ENCODE measurements around the gene PLCH1. TPM values are rescaled to one million over a fixed set of nuclear protein-coding genes. Genes with fewer than 3 reads are reported as not detected.

Gene PLCH1
- total RNA-seq, 1 experiment from 2014 or later, result 13.4 TPM

- Mint-ChIP-seq H3K36me3 (ENCODE audit: insufficient read depth, unreplicated experiment) (no peaks in the 10 kb centered on the region), H3K9me3 (ENCODE audit: low read depth, unreplicated experiment) (peaks cover 8% of the 10 kb centered on the region), H3K4me1 (ENCODE audit: low read depth, unreplicated experiment) (no peaks in the 10 kb centered on the region), H3K27ac (ENCODE audit: unreplicated experiment) (no peak overlapping the region), H3K27me3 (ENCODE audit: unreplicated experiment) (no peaks in the 10 kb centered on the region), H3K4me3 (ENCODE audit: low read depth, unreplicated experiment) (no peak overlapping the region)
- no peak for TF ChIP-seq CTCF (IDR thresholded peaks at IDR 0.05; ENCODE audit: unreplicated experiment)
- CTCF ChIA-PET, result interaction anchor here (0.6 to 1.2 kb wide), 2 partner anchors 166 to 278 kb away, joined by 3 to 4 read pairs; no protein-coding TSS in a partner anchor
- intact Hi-C loops (cut with micrococcal nuclease; ENCODE audit: unreplicated experiment), result no loop called here
- no TSS peak for BruUV-seq (replicated peaks)
- no peak for DNase-seq
Measured at GRCh38 chr3:155423526-155424322, 321.1 kb downstream of the PLCH1 start.

- TF ChIP-seq CTCF (IDR thresholded peaks at IDR 0.05; ENCODE audit: unreplicated experiment), result no peak
- no peak for DNase-seq
- Mint-ChIP-seq H3K4me1 (ENCODE audit: low read depth, unreplicated experiment) (peaks cover 13% of the 10 kb centered on the region), H3K4me3 (ENCODE audit: low read depth, unreplicated experiment) (no peak overlapping the region), H3K27me3 (ENCODE audit: unreplicated experiment) (no peaks in the 10 kb centered on the region), H3K36me3 (ENCODE audit: insufficient read depth, unreplicated experiment) (no peaks in the 10 kb centered on the region), H3K9me3 (ENCODE audit: low read depth, unreplicated experiment) (no peaks in the 10 kb centered on the region), H3K27ac (ENCODE audit: unreplicated experiment) (no peak overlapping the region)
- intact Hi-C loops (cut with micrococcal nuclease; ENCODE audit: unreplicated experiment), result no loop called here
- no TSS peak for BruUV-seq (replicated peaks)
- CTCF ChIA-PET, result interaction anchor here (1.8 kb wide), 1 partner anchor 39 kb away, joined by 6 read pairs; no protein-coding TSS in a partner anchor
Measured at GRCh38 chr3:155420881-155421486, 323.9 kb downstream of the PLCH1 start.

GRCh38 chr3:155420406-155420805 lies 324.5 kb downstream of the PLCH1 start:
- no peaks in the 10 kb centered on the region for H3K9me3 Mint-ChIP-seq (ENCODE audit: low read depth, unreplicated experiment)
- no peak overlapping the region for H3K4me3 Mint-ChIP-seq (ENCODE audit: low read depth, unreplicated experiment)
- no peak for DNase-seq
- TF ChIP-seq CTCF (IDR thresholded peaks at IDR 0.05; ENCODE audit: unreplicated experiment), result no peak
- H3K36me3 Mint-ChIP-seq (ENCODE audit: insufficient read depth, unreplicated experiment), result no peaks in the 10 kb centered on the region
- intact Hi-C loops (cut with micrococcal nuclease; ENCODE audit: unreplicated experiment), result no loop called here
- CTCF ChIA-PET, result no interaction called here
- no peaks in the 10 kb centered on the region for H3K27me3 Mint-ChIP-seq (ENCODE audit: unreplicated experiment)
- no TSS peak for BruUV-seq (replicated peaks)
- no peak overlapping the region for H3K27ac Mint-ChIP-seq (ENCODE audit: unreplicated experiment)
- H3K4me1 Mint-ChIP-seq (ENCODE audit: low read depth, unreplicated experiment), result peaks cover 13% of the 10 kb centered on the region

- intact Hi-C loops (cut with micrococcal nuclease; ENCODE audit: unreplicated experiment), result no loop called here
- H3K4me1 Mint-ChIP-seq (ENCODE audit: low read depth, unreplicated experiment), result peaks cover 13% of the 10 kb centered on the region
- no peak overlapping the region for H3K27ac Mint-ChIP-seq (ENCODE audit: unreplicated experiment)
- H3K9me3 Mint-ChIP-seq (ENCODE audit: low read depth, unreplicated experiment), result no peaks in the 10 kb centered on the region
- H3K36me3 Mint-ChIP-seq (ENCODE audit: insufficient read depth, unreplicated experiment), result no peaks in the 10 kb centered on the region
- DNase-seq, result no peak
- TF ChIP-seq CTCF (IDR thresholded peaks at IDR 0.05; ENCODE audit: unreplicated experiment), result no peak
- no peak overlapping the region for H3K4me3 Mint-ChIP-seq (ENCODE audit: low read depth, unreplicated experiment)
- CTCF ChIA-PET, result no interaction called here
- no TSS peak for BruUV-seq (replicated peaks)
- no peaks in the 10 kb centered on the region for H3K27me3 Mint-ChIP-seq (ENCODE audit: unreplicated experiment)
Measured at GRCh38 chr3:155418407-155418806, 326.5 kb downstream of the PLCH1 start.

Measured in Calu3 (cell line).